Left renal pelvis (tissue), 4 donors: ENCODE results near the gene NR2F1. TPM values are rescaled to one million over a fixed set of nuclear protein-coding genes. Genes with fewer than 3 reads are reported as not detected.

Experiments
- DNase-seq, 4 donors: peaks; one replicate each; pipeline ENCODE4 v3.0.0-alpha.2; 2013; ENCODE audit warnings: low read depth in 4 of 4, low spot score in 3 of 4
- polyA plus RNA-seq, 4 donors: library from polyadenylated mRNA; unstranded; fragments of 120-200 nt; gene quantifications; one replicate each; pipeline ENCODE4 v1.2.1, GENCODE V29; 2013; ENCODE audit not compliant: insufficient read length in 4 of 4

The NR2F1 gene
- polyA plus RNA-seq, 4 donors = 223 to 932 (median 260) TPM

DNA sequence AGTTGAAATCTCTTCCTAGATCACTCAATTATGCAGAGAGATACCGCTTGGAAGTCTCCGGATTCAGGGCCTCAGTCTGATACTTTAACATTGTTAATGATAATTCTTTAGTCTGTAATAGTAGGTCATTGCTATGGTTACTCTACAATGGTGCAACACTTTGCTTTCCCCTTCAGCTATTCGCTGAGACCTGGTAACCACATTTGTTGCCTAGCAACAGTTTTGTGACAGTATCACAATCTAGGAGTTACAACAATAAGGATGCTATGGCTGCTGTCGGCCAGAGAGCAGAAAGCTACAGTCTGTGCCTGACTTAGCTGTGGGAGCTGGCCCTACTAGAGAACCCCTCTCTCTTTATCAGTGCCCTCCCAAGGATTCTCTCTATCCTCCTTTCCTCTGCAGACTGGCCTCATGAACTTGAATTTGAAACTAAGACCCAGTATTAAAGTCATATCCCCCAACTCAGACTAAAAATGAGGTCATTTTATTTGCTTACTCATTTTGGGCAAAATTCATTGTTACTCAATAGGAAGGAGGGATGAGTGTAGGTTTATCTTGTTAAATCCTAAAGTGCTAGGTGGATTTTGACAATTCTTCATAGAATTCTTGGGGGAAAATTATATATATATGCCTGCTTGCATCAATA, 39.3 kb downstream of the NR2F1 start:
- no peak for DNase-seq

DNA sequence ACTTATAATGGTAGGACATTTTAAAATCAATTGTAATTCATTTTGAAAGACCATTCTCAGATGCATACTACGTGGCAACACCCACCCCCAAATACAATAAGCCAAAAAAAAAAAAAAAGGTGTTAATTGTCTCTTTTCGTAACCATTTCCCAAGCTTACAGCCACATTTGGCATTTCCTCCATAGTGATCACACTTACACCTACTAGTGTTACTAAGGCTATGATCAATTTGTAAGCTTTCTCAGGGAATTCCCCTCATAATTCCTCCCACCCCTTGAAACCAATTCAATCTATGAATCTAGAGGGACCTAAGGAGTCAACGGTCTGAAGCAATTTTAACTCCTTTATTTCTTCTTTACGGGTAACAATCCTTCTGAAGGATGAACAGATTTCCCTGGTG, 40.1 kb downstream of the NR2F1 start:
- DNase-seq = no peak

DNA sequence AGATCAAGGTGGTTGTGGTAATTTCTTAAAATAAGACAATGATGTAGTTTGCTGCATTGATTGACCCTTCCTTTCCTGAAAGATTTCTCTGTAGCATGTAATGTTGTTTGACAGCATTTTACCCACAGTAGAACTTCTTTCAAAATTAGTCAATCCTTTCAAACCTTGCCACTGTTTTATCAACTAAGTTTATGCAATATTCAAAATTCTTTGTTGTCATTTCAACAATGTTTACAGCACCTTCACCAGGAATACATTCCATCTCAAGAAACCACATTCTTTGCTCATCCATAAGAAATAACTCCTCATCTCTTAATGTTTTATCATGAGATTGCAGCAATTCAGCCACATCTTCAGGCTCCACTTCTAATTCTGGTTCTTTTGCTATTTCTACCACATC, 43.8 kb downstream of the NR2F1 start:
- DNase-seq = no peak

DNA sequence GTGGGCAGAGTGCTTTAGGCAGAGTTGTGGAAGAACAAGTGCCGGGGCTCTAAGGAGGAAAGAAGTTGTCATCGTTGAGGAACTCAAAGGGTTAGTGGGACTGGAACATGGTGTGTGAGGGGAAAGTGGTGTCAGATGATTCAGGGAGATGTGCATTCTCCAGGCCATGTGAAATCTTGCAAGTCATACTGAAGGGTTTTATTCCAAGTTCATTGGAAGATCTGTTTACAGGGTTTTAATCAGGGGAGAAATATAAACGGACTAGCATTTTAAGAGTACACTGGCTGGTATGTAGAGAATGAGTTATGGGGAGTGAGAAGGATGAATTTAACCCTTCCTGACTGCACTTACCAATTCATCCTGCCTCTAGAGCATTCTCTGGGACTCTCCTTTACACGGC, 49.3 kb downstream of the NR2F1 start:
- DNase-seq = no peak

DNA sequence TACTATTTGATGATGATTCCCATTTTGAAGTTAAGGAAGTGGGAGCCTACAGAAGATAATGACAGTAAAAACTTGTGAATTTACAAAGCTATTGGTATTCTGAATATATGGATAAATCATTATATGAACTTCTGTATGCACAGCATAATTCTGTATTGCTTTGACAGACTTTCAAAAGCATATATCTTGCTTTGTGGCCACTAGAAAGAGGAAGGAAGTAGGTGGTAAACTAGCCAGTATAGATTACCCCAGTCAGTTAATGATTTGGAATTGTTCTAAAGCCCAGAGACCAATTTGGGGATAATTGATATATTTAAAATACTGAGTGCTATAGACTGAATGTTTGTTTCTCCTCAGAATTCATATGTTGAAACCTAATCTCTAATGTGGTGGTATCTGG, 53.0 kb downstream of the NR2F1 start:
- no peak for DNase-seq

DNA sequence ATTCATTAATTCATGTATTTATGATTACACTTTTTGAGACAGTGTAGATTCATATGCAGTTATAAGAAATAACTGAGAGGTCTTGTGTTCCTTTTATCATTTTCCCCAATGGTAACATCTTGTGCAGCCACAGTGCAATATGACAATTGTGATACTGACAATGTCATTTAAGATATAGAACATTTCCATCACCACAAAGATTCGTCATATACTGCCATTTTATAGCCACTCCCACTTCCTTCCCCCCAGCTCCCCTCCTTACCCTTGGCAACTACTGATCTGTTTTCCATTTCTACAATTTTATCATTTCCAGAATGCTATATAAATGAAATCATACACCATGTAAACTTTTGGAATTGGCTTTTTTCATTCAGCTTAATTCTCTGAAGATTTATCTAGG, 53.8 kb downstream of the NR2F1 start:
- DNase-seq = no peak

DNA sequence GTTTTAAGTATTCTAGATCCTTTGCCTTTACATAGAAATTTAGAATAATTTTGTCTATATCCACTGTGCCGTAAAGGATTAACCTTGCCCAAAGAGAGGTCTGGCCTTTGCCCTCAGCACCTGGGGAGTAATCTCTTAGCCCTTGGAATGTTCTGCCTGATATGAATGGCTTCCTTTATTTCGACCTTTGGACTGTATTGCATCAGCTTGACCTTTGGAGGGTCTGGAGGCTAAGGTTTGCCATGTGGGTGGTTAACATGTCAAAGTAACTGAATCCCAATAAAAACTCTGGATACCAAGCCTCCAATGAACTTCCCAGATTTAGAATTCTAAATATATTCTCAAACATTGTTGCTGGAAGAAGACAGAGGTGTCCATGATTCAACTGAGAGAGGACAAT, 54.7 kb downstream of the NR2F1 start:
- no peak for DNase-seq

DNA sequence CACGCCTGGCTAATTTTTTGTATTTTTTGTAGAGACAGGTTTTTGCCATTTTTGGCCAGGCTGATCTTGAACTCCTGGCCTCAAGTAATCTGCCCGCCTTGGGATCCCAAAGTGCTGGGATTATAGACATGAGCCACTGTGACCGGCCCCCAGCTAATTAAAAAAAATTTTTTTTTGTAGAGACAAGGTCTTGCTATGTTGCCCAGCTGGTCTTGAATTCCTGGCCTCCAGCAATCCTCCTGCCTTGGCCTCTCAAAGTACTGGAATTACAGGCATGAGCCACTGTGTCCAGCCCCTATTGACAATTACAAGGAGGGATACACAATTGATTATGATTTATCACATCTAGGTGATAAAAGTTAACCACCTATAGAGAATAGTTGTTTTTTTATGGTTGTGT, 59.5 kb downstream of the NR2F1 start:
- no peak for DNase-seq

Other genes starting within 250 kb of the NR2F1 start
- gene NR2F1-AS1, start 2.0 kb upstream of the NR2F1 start, polyA plus RNA-seq = 100 to 1,000 TPM in 1 of 4 donors, 10 to 100 TPM in 3; 52.4 to 104 (median 60.8) TPM
- under 1 TPM; 0.01 to 0.06 (median 0.04) TPM for gene POU5F2, start 158.4 kb downstream of the NR2F1 start, polyA plus RNA-seq